ENCODE data around the gene YIPF1.

The YIPF1 gene

GRCh38 chr1:53909946-53910345 lies 20.3 kb upstream of the YIPF1 start:
- DNase-seq (ENCODE audit: low read depth): no peak
- no peak for TF ChIP-seq CTCF (IDR thresholded peaks at IDR 0.05; ENCODE audit: low read depth, low read length, missing control alignments)
- H3K4me3 ChIP-seq (ENCODE audit: low read depth, low read length): no peak overlapping the region
- in situ Hi-C loops (cut with HindIII; ENCODE audit: low sequenced_read_pairs): no loop called here

GRCh38 chr1:53906121-53906520 lies 16.5 kb upstream of the YIPF1 start:
- TF ChIP-seq CTCF (IDR thresholded peaks at IDR 0.05; ENCODE audit: low read depth, low read length, missing control alignments): no peak
- DNase-seq (ENCODE audit: low read depth): no peak
- in situ Hi-C loops (cut with HindIII; ENCODE audit: low sequenced_read_pairs): no loop called here
- no peak overlapping the region for H3K4me3 ChIP-seq (ENCODE audit: low read depth, low read length)

- TF ChIP-seq CTCF (IDR thresholded peaks at IDR 0.05; ENCODE audit: low read depth, low read length, missing control alignments): no peak
- in situ Hi-C loops (cut with HindIII; ENCODE audit: low sequenced_read_pairs): no loop called here
- H3K4me3 ChIP-seq (ENCODE audit: low read depth, low read length): no peak overlapping the region
- no peak for DNase-seq (ENCODE audit: low read depth)
Observed at GRCh38 chr1:53905509-53905908, 15.9 kb upstream of the YIPF1 start.

GRCh38 chr1:53902235-53903138 lies 12.9 kb upstream of the YIPF1 start:
- in situ Hi-C loops (cut with HindIII; ENCODE audit: low sequenced_read_pairs): no loop called here
- no peak for TF ChIP-seq CTCF (IDR thresholded peaks at IDR 0.05; ENCODE audit: low read depth, low read length, missing control alignments)
- no peak overlapping the region for H3K4me3 ChIP-seq (ENCODE audit: low read depth, low read length)
- no peak for DNase-seq (ENCODE audit: low read depth)

- no peak overlapping the region for H3K4me3 ChIP-seq (ENCODE audit: low read depth, low read length)
- no peak for TF ChIP-seq CTCF (IDR thresholded peaks at IDR 0.05; ENCODE audit: low read depth, low read length, missing control alignments)
- no peak for DNase-seq (ENCODE audit: low read depth)
- in situ Hi-C loops (cut with HindIII; ENCODE audit: low sequenced_read_pairs): no loop called here
Observed at GRCh38 chr1:53899708-53900107, 10.1 kb upstream of the YIPF1 start.

GRCh38 chr1:53899206-53899628 lies 9.6 kb upstream of the YIPF1 start:
- in situ Hi-C loops (cut with HindIII; ENCODE audit: low sequenced_read_pairs): no loop called here
- TF ChIP-seq CTCF (IDR thresholded peaks at IDR 0.05; ENCODE audit: low read depth, low read length, missing control alignments): no peak
- peak; percentile 88 for DNase-seq (ENCODE audit: low read depth)
- no peak overlapping the region for H3K4me3 ChIP-seq (ENCODE audit: low read depth, low read length)

Measured in astrocyte of the cerebellum (primary cell).